Germinal center (tissue), 1 donor: ENCODE data around the gene PRKN.
"Not testable (repeated sequence)": the region's sequence is repeated elsewhere in the genome, so short reads cannot be mapped to it uniquely, and the experiment has no call there.

Source experiments
- DNase-seq: peaks from one replicate; pipeline ENCODE4 v3.0.0; 2012; ENCODE audit warnings: mixed read lengths, low spot score

The PRKN gene

DNA sequence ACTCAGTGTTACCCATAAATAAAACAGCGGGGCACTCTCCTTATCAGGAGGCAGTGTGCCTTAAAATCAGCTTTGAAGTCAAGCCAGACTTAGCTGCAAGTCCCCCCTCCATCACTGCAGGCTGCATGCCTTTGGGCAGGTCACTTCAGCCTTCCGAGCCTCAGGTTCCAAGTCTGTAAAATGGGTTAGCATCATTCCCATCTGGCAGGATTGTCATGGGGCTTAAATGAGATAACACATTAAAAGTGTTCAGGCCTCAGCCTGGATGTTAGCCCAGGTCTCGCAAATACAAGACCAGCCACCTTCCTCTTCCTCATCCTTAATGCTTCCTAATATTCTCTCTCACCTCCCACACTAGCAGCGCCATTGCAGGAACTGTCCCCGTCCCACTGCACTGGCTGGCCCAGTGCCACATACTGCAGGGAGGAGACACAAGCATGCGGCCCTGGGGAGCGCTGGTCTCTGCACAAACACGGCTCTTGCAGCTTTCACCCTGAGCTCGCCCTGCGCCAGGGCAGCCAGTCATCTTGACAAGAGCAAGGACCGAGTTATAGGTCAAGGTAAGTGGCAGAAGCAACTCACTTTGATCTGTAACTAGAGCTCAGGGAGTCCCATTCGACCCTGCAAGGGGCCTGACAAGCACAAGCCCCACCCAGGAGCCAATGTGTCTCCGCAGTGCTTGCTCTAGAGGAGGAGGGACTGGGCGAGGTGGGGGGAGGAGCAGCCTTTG lies 889.1 kb downstream of the PRKN start:
- no peak for DNase-seq

DNA sequence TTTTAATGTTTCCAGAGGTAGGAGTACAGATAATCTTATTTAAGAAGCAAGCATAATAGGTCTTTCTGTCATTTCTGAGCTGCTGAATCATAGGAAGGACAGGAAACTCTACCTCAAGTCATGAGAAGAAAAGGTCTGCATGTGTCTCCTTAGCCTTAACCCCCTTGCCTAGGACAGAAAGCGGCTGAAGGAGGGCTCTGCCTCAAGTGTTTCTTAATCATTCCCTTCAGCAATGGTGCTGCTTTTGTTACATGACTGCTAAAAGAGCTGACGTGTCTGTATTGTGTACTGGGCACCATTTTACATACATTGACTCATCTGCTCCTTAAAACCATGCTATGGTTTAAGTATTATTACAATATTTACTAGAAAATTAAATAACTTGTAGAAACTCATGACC lies 889.7 kb downstream of the PRKN start:
- no peak for DNase-seq

DNA sequence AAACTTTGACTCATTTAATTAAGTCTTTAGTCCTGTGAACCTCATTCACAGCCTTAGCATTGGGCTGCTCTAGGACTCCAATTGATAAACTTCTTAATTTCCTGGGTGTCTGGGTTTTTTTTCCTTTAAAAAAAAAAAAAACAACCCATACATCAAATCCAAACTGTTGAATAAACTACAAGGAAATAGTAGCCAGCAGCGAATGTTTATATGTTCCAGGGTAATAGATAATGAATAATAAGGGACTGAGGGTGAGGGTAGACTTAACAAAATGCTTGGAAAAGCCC lies 890.2 kb downstream of the PRKN start:
- no peak for DNase-seq

DNA sequence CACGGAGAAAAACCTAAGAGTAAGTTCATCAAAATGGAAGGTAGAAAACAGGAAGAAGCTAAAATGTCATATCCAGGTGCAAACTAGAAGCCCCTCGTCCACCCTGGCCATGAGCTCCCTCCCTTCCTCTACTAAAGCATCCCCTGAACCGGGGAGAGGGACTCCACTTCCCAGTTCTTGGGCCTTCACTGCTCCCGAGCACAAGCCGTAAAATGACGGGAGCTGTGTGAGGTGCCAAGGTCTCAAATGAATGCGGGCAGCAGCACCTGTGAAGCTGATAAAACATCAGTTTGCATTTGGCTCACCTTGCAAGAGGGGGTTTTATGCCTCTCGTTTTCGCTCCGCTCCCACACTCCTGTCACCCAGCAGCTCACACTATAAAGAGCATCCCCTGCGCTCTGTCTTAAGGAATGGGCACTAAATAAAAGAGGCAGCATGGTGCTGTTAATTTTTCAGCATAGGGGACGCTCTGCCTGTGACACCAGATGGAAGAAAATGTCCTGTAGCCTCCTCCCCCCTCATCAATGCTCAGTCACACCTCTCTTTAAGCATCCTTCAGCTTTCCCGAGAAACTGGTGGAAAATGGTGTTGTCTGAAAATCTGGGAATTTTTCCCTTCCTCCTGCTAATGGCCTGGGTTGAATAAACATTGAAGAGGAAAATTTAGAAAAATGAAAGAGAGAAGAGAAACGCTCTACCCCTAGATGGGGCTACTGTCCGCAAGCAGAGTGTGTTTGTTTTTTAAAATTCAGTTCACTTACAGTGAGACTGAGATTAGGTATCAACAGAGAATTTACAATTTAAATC lies 890.7 kb downstream of the PRKN start:
- no peak for DNase-seq

DNA sequence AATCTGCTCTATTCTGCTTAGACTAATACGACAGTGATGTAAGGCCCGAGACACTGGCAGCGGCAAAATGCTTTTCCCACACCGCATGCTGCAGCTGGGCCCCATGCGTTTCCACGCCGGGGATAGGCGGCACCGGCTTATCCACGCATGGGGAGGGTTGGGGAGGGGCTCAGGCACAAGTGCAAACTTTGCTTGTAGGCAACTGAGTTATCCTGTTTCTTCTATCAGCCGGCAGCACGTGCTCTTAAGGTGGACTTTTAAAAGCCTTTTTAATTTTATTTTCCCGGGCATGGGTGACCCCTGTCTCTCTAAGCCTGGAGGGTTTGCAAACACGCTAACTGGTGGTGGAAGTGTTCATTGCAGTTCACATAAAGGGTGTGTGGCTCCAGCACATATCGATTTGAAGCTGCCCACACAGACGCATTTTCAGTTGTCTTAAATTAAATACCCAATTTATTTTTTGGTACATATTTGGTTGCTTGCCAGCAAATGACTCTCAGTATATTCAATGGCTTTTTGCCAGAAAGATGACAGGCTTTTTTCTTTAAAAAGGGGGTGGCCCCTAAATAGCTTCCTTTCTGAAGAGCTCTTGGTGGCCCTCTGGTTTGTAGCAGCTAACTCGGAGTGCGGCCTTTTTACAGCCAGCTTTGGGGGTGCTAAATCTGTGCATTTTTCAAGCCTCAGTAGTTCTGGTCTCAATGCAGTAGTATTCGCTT lies 891.9 kb downstream of the PRKN start:
- DNase-seq = no peak

DNA sequence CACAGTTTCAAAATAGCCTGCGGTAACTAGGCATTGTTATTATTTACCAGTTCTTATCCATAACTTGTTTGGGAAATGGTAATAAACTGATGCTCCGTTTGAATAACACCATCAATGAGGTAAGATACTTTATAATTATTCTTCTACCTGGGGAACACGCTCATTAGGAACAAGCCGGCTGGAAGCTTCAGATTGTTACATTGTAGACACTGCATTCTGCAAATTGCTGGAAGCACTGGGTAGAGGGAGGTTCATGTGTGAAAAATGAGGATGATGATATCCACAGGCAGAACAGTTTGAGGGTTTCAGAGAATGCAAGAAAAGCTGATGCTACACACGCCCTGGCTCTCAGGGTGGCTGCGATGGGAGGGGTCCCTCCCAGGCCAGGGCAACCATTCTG lies 893.1 kb downstream of the PRKN start:
- DNase-seq = no peak

DNA sequence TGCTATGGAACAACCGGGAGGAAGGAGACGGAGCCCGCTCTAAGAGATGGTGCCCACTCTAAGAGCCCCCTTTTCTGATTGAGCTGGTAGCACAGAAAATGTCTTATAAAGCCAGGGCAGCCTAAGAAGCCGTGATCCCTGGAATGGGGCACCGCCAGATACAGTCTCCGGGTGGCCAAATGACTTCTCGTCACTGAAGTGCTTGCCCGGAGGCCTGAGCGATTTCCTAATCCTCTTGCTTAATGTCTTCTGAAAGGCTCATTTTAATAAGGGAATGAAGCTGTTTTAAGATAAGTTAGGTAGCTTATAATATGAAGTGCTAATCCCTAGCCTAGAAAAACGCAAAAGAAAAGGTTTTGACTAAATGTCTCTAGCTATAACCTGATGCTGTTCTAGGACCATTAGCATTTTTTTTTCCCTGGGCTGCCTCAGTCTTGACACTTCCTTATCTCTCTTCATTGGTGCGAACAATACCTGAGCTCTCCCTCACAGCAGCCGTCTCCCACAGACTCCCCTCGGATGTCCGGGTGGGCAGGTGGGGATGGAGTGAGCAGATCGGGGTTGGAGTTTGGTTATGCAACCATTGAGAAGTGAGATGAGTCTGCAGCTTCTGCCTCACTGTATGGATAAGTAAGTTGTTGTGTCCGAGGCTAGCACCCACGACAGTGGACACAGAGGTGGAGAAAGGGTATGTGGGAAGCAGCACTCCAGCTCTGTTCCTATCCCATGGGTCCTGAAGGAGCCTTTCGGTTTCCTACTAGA lies 894.3 kb downstream of the PRKN start:
- DNase-seq = no peak

DNA sequence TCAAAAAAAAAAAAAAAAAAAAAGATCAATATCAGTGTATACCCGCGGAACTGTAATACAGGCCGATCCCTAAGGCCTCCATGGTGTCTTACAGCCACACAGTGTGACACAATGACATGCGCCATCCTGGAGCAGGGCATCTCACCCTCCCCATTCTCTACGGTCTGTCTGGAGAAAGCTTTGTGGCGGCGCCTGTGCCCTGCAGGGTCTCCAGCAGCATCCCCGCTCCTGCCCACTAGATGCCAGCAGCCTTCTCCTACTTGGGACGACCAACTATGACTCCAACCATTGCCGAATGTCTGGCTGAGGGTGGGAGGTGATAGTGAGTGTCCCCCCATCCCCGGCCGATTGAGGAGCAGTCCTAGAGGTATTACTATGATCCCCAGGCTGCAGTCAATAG lies 894.9 kb downstream of the PRKN start:
- DNase-seq = no peak

DNA sequence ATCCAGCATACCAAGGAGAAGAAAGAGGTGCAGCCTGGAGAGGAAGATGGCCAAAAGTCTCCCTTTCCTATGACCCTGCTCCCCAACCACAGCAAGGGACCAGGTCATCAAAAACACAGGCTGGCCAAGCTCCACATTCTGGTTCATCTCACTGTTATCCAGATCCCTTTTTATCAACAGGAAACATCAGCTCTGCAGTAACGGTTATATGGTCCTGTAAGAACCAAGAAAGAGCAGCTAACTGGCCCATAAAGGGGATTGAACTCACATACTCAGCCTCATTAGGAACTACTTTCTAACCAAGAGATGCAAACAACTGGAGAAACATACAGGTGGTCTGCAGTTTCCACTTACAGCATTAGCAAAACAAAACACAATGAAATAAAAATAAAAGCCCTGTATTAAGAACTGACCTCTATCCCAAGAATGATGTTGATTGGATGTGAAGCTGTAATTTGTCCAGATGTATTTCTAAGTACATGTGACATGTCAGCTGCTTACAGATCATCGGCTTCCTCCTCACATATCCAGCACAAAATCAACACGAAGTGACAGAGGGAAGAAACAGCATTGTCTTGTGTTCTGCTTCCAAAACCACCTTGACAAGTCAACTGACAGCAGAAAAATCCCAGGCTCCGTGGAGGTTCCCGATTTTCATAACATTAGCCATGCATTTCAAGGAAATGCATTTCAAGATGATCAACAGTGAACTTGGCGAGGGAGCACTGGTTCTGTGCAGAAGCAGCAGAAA lies 896.5 kb downstream of the PRKN start:
- DNase-seq = no peak

DNA sequence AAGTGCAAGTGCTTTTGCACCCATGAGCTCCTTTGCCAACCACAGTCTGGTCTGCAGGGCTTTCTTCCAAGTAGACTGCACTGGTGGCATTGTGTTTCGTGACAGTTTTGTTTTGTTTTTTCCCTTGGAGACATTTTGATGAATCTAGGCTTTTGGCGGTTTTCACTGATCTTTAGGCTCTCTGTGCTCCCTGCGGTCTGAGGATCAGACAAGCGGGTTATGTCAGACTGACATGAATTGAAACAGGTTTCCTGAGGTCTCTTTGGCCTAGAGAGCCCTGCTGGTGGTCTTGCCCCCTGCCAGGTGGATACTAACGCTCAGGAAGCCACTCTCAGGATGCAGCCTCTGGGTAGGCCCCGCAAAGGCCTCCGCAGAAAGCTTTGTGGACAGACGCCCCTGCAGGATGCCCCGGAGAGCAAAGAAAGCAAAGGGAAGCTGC lies 898.3 kb downstream of the PRKN start:
- DNase-seq = no peak

DNA sequence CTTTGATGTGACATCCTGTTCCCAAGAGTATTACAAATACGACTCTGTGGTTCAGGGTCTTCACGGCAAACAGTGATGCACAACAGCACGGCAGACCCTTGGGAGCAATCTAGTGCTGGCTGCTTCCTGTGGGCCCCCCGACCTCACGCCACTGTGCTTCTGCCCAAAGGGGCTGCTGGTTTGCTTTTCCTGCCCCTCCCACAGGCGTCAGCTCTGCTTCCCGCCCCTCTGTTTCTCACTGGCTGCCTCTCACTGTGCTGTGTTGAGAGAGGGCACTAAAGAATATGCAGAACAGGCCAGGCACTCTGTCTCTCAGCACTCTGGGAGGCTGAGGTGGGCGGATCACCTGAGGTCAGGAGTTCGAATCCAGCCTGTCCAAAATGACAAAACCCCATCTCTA lies 899.2 kb downstream of the PRKN start:
- DNase-seq = no peak

DNA sequence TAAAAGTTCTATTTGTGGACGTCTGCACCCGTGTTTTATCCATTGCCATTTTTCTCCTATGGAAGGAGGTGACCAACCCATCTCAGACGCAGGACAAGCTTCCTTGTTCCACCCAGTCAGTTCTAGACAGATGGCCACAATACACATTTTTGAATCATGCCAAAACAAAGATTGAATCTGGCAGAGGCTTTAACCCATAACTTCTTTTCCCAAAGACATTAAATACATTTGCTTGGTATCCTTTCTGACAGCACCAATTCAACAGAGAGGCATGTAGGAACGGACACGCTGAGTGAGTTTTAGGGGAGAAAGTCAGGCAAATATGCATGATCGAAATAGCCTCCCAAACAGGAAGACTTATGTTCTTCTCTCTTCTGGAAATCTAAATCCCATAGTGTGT lies 901.1 kb downstream of the PRKN start:
- DNase-seq = no peak

DNA sequence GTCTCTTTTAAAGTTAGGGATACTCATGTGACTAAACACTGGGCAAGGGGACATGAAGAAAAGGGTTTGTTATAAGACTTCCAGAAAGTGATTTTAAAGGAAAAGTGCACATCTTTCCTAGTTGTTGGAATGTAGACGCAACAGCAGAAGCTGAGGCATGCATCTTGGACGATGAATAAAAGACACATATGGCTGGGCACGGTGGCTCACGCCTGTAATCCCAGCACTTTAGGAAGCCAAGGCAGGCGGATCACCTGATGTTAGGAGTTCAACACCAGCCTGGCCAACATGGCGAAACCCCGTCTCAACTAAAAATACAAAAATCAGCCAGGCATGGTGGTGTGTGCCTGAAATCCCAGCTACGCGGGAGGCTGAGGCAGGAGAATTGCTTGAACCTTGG lies 905.4 kb downstream of the PRKN start:
- not testable (repeated sequence) for DNase-seq

DNA sequence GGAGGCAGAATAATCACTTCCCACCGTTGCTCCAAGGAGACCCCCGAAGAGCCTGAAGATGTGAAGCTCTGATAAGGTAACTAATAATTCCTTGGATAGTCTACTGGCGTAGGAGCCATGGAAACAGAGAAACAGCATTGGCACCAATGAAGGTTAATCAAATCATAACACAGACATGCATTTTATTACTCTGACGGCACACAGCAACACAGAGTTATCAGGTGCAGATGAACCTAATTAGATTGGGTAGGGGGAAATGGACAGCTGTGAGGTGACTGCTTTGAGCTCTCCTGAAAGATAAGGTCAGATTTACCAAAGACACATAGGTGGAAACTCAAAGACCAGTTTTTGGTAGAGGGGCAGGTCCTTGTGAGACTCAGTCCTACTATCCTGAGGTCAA lies 909.7 kb downstream of the PRKN start:
- no peak for DNase-seq

DNA sequence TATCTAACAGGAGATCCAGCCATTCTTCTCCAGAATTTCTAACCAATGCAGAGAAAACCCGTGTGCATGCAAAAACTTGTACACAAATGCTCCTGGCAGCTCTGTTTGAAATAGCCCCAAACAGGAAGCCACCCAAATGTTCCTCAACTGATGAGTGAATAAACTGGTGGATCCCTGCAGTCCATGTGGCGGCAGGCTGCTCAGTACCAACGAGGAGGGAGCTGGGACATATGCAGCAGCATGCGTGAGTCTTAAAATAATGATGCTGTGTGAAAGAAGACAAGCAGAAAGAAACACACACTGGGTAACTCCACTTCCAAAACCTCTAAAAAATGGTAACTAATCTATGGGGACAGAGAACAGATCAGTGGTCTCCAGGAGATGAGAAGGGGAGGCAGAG lies 911.6 kb downstream of the PRKN start:
- no peak for DNase-seq

DNA sequence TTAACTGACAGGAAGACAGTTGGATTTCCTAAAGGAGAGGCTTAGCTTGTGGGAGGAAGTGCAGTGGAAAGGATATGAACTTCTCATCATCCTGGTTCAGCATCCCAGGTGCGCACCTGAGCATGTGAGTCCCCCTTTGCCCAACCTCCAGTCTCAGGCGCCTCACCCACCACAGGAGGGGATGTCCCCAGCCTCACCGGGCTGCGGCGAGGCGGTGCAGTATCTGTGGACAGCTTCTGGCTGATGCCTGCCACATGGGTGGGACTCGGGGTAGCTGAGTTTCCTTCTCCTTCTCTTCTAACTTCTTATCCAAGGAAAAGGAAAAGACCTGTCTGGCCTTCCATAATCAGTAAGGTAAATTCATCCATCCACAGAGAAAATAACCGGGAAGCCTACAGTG lies 914.4 kb downstream of the PRKN start:
- DNase-seq = no peak

DNA sequence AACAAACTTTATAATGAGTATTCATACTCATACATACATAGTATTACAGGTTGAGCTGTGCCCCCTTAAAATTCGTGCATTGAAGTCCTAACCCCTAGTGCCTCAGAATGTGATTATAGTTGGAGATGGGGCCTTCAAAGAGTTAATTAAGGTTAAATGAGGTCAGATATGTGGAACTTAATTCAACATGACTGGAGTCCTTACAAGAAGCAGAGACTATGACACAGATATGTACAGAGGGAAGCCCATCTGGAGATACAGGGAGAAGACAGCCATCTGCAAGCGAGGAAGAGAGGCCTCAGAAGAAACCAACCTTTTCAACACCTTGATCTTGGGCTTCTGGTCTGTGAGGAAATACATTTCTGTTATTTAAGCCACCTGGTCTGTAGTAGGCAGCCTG lies 917.6 kb downstream of the PRKN start:
- DNase-seq = no peak

DNA sequence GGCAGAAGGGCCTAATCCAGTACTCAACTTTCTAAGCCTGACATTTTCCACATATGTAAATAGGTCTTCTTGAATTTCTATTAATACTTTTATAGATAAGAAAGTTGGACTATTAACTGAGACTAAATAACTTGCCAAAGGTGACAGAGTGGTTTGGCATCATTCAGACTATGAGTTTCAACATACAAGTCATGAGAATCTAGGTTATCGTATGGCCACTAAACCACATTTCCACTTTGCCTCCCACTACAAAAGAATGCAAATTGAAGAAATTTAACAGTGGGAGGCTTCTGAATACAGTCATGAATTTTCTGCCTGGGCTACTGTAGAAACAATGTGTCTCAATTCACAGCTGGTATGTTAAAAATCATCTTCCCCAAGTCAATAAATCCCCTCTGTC lies 922.7 kb downstream of the PRKN start:
- no peak for DNase-seq

DNA sequence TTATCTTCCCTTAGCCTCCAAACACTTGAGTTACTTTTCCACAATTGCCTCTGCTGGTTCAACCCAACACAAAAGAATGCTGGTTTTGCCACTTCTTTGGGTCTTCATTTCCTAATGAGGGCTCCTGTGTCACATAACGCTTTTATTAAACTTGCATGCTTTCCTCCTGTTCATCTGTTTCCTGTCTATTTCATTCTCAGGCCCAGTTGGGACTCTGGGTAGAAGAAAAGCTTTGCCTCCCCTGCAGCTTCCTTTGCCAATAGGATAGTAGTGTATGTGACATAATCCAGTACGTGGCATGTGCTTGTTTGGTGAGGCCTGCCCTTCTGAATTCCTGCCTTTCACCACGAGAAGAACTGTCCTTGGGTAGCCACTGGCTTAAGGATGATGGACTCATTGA lies 924.4 kb downstream of the PRKN start:
- DNase-seq = no peak

DNA sequence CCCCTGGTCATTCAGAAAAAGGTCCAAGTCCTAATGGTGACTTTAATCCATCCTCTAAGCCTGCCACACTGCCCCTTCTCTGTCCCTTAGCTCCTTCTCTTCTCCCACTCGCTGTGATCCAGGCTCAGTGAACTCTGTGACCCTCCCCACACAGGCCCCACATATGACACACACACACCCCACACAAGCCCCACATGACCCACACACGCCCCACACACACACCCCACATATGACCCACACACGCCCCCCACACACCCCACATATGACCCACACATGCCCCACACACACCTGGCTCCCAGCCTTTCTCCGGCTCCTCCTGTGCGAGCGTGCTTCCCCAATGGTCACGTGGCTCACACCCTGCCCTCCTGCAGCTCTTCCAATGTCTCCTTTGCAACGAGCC lies 925.3 kb downstream of the PRKN start:
- no peak for DNase-seq

DNA sequence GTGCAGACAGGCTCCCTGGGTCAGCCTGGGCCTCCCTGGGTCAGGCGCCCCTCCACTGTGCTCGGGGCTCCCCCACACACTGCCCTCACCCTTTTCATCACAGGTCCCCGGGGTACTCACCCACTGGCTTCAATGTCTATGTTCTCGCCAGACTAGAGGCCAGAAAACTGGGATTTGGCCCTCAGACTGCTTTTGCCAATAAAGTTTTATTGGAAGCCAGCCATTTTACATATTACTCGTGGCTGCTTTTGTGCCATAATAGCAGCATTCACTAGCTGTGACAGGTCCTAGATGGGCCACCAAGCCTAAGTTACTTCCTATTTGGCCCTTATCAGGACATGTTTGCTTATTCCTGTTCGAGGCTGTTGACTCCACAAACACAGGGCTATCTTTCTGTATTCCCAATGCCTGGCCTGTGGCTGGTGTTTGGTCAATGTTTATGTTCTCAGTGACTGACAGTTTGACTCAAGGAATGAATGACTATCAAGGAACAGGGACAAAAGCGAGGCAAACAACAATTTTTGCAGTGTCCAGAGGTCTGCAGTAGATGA lies 928.6 kb downstream of the PRKN start:
- DNase-seq = no peak

DNA sequence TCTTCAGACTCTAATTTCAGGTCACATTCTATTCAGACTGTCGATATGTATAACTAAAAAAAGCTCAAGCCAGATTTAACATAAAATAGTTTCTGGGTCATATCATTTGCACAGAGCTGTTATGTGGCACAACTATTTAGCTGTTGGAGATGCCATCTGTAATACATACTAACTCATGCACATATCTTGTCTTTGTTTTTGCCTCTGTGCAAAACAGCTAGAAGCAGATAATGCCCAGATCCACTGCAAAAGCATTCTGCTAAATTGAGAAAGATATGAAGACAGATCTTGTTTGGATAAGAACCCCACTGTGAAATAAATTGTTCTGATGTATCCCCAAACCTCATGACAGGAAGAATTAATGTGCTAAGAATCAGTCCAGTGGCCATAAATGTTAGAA lies 930.9 kb downstream of the PRKN start:
- DNase-seq = no peak
